Thoracic aorta endothelial cell (primary cell): ENCODE results near the gene EIPR1. TPM values are rescaled to one million over a fixed set of nuclear protein-coding genes. Genes with fewer than 3 reads are reported as not detected.

Experiments used
- total RNA-seq: library from RNA; depleted of rRNA; stranded (reverse); fragments of >200 nt; gene quantifications from 2 replicates; pipeline ENCODE4 v1.2.3, GENCODE V29; 2012

EIPR1 gene
- total RNA-seq, result 33.0 and 36.3 TPM in 2 replicates

GRCh38 chr2:3377612-3378432 is at the start of gene EIPR1:
Gene EIPR1, minus strand, starts transcription at chr2:3377818. Its CDS starts 129 bp downstream, at chr2:3377689.

GRCh38 chr2:3379647-3380534 is 2.3 kb upstream of the EIPR1 start, which contains the start of gene TRAPPC12:
Gene TRAPPC12, plus strand, starts transcription at chr2:3379694. Its CDS starts 7,930 bp downstream, at chr2:3387624.

Other genes starting within 250 kb of the EIPR1 start
- 47.2 and 48.2 TPM in 2 replicates for gene TRAPPC12, start 1.9 kb upstream of the EIPR1 start, total RNA-seq
- gene ADI1, start 141.7 kb upstream of the EIPR1 start, total RNA-seq, result 44.4 and 52.5 TPM in 2 replicates
- 45.0 and 45.9 TPM in 2 replicates for gene RNASEH1, start 180.5 kb upstream of the EIPR1 start, total RNA-seq
- 1,809 and 1,947 TPM in 2 replicates for gene RPS7, start 197.4 kb upstream of the EIPR1 start, total RNA-seq
- not detected in 2 replicates for gene COLEC11, start 217.3 kb upstream of the EIPR1 start, total RNA-seq